SK-N-SH (cell line): ENCODE data around the gene COA4. TPM values are rescaled to one million over a fixed set of nuclear protein-coding genes. Genes with fewer than 3 reads are reported as not detected.

Source experiments
- ELF1 ChIP-seq: IDR thresholded peaks from 2 replicates; pipeline ENCODE4 v1.4.0; 2012
- EP300 ChIP-seq, 2 experiments: IDR thresholded peaks; 2 replicates each; pipeline versions ENCODE4 v1.4.0 to v1.6.1; 2012; ENCODE audit warnings: borderline replicate concordance in 1 of 2, low read depth in 1 of 2, low read length in 1 of 2
- EZH2phosphoT487 ChIP-seq: fragments of 200-600 bp; sonication (generic); IDR thresholded peaks from 2 replicates; pipeline ENCODE4 v1.6.1; 2017; ENCODE audit warnings: low read depth, mixed run types, mild to moderate bottlenecking, antibody characterized with exemption, moderate library complexity, borderline replicate concordance
- FOSL2 ChIP-seq: IDR thresholded peaks from 2 replicates; pipeline ENCODE4 v1.4.0; 2012; ENCODE audit warnings: low read depth, mild to moderate bottlenecking, moderate library complexity, borderline replicate concordance
- FOXM1 ChIP-seq: IDR thresholded peaks from 2 replicates; pipeline ENCODE4 v1.4.0; 2012; ENCODE audit warnings: low read depth, mild to moderate bottlenecking
- GABPA ChIP-seq: IDR thresholded peaks from 2 replicates; pipeline ENCODE4 v1.4.0; 2012; ENCODE audit warnings: low read depth, mild to moderate bottlenecking
- GATA2 ChIP-seq: sonication (generic); formaldehyde crosslinking; IDR thresholded peaks from 2 replicates; pipeline ENCODE4 v1.5.0; 2020; ENCODE audit warnings: mild to moderate bottlenecking, missing genetic modification reagents
- JUND ChIP-seq: IDR thresholded peaks from 2 replicates; pipeline ENCODE4 v1.4.0; 2012
- MEF2A ChIP-seq: IDR thresholded peaks from 2 replicates; pipeline ENCODE4 v1.4.0; 2012; ENCODE audit warnings: low read depth, borderline replicate concordance
- NFIC ChIP-seq: IDR thresholded peaks from 2 replicates; pipeline ENCODE4 v1.4.0; 2012; ENCODE audit warnings: borderline replicate concordance
- NRF1 ChIP-seq: IDR thresholded peaks from 2 replicates; pipeline ENCODE4 v1.6.1; 2012; ENCODE audit warnings: low read depth, mild to moderate bottlenecking, low read length
- PBX3 ChIP-seq: IDR thresholded peaks from 2 replicates; pipeline ENCODE4; 2012
- RFX5 ChIP-seq: IDR thresholded peaks from 2 replicates; pipeline ENCODE4 v1.6.1; 2012; ENCODE audit warnings: mild to moderate bottlenecking, improper control_type of control experiment, low read length
- SMC3 ChIP-seq: IDR thresholded peaks from 2 replicates; pipeline ENCODE4 v1.6.1; 2012; ENCODE audit warnings: low read depth, low read length, improper control_type of control experiment
- TAF1 ChIP-seq: IDR thresholded peaks from 2 replicates; pipeline ENCODE4 v1.6.1; 2012; ENCODE audit warnings: low read depth, mild to moderate bottlenecking, low read length, moderate library complexity, borderline replicate concordance
- TCF12 ChIP-seq: IDR thresholded peaks from 2 replicates; pipeline ENCODE4 v1.4.0; 2012
- TEAD4 ChIP-seq: IDR thresholded peaks from 2 replicates; pipeline ENCODE4 v1.4.0; 2012; ENCODE audit warnings: mild to moderate bottlenecking, borderline replicate concordance; ENCODE audit not compliant: insufficient read depth
- USF2 ChIP-seq: fragments of 150-350 bp; IDR thresholded peaks from 2 replicates; pipeline ENCODE4 v1.6.1; 2017; ENCODE audit warnings: antibody characterized with exemption, low read length, low read depth, borderline replicate concordance
- YY1 ChIP-seq: IDR thresholded peaks from 2 replicates; pipeline ENCODE4 v1.4.0; 2012; ENCODE audit warnings: low read depth, mild to moderate bottlenecking
- polyA plus RNA-seq, 3 experiments: library from polyadenylated mRNA; depleted of rRNA; stranded (reverse); fragments of >200 nt; gene quantifications; 2 replicates each; pipeline ENCODE4 v1.2.3, GENCODE V29; 2012
- TF ChIP-seq, protein P1 (sequence below): IDR thresholded peaks from 2 replicates; pipeline ENCODE4 v1.4.0; 2012; ENCODE audit warnings: low read depth, borderline replicate concordance
- TF ChIP-seq, protein P2 (sequence below): IDR thresholded peaks from 2 replicates; pipeline ENCODE4 v1.4.0; 2012; ENCODE audit warnings: low read depth, borderline replicate concordance
- TF ChIP-seq, protein P3 (sequence below): IDR thresholded peaks from 2 replicates; pipeline ENCODE4 v1.4.0; 2012; ENCODE audit warnings: low read depth
- TF ChIP-seq, protein P4 (sequence below): fragments of 150-350 bp; IDR thresholded peaks from 2 replicates; pipeline ENCODE4 v1.6.1; 2016; ENCODE audit warnings: mild to moderate bottlenecking, low read depth, low read length

The COA4 gene
- polyA plus RNA-seq, 1 of the 3 experiments (the other 2 are of a cell fraction), result 171 TPM

DNA sequence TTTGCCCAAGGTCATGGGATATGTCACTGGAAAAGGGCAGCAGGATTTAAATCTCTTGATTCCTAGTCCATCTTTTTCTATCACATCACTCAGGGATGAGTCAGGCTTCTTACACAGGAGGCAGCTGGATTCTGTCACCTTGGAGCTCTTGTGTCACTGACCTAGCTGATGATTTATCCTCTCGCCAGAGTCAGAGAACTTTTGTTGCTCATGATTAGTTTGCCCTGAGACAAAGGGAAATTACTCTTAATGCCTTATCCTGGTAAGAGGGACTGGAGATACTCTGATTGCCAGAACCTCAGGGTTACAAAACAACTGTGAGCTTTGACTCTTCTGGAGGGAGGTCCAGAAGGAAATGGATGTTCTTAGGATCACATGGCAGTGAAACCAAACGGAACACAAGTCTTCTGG lies 10.1 kb downstream of the COA4 start (continued):
- TF ChIP-seq, protein P1, sequence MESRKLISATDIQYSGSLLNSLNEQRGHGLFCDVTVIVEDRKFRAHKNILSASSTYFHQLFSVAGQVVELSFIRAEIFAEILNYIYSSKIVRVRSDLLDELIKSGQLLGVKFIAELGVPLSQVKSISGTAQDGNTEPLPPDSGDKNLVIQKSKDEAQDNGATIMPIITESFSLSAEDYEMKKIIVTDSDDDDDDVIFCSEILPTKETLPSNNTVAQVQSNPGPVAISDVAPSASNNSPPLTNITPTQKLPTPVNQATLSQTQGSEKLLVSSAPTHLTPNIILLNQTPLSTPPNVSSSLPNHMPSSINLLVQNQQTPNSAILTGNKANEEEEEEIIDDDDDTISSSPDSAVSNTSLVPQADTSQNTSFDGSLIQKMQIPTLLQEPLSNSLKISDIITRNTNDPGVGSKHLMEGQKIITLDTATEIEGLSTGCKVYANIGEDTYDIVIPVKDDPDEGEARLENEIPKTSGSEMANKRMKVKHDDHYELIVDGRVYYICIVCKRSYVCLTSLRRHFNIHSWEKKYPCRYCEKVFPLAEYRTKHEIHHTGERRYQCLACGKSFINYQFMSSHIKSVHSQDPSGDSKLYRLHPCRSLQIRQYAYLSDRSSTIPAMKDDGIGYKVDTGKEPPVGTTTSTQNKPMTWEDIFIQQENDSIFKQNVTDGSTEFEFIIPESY, result no peak
- TF ChIP-seq FOSL2, result peak; percentile 93
- TF ChIP-seq FOXM1, result no peak
- peak; percentile 59; the same call in 1 of the 2 replicates for TF ChIP-seq NFIC
- TF ChIP-seq TCF12, result peak; percentile 97
- no peak for TF ChIP-seq GATA2
- no peak for TF ChIP-seq ELF1
- TF ChIP-seq YY1, result peak; percentile 51; the same call in 1 of the 2 replicates
- TF ChIP-seq MEF2A, result no peak
- TF ChIP-seq, protein P2, sequence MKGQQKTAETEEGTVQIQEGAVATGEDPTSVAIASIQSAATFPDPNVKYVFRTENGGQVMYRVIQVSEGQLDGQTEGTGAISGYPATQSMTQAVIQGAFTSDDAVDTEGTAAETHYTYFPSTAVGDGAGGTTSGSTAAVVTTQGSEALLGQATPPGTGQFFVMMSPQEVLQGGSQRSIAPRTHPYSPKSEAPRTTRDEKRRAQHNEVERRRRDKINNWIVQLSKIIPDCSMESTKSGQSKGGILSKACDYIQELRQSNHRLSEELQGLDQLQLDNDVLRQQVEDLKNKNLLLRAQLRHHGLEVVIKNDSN, result no peak
- TF ChIP-seq, protein P3, sequence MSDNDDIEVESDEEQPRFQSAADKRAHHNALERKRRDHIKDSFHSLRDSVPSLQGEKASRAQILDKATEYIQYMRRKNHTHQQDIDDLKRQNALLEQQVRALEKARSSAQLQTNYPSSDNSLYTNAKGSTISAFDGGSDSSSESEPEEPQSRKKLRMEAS, result peak; percentile 21; the same call in 1 of the 2 replicates
- peak; percentile 47; the same call in 1 of the 2 replicates for TF ChIP-seq TEAD4
- TF ChIP-seq TAF1, result no peak
- no peak for TF ChIP-seq NRF1
- no peak for TF ChIP-seq EZH2phosphoT487
- no peak for TF ChIP-seq USF2
- TF ChIP-seq EP300 (IDR thresholded peaks at IDR 0.05; ENCODE audit: borderline replicate concordance in 1 of 2, low read depth in 1 of 2, low read length in 1 of 2), result peak; percentile 66 to 84; a peak in 3 of 4 replicates
- no peak for TF ChIP-seq GABPA
- peak; percentile 33; the same call in 1 of the 2 replicates for TF ChIP-seq RFX5
- peak; percentile 97 for TF ChIP-seq PBX3
- TF ChIP-seq JUND, result peak; percentile 92
- TF ChIP-seq, protein P4, sequence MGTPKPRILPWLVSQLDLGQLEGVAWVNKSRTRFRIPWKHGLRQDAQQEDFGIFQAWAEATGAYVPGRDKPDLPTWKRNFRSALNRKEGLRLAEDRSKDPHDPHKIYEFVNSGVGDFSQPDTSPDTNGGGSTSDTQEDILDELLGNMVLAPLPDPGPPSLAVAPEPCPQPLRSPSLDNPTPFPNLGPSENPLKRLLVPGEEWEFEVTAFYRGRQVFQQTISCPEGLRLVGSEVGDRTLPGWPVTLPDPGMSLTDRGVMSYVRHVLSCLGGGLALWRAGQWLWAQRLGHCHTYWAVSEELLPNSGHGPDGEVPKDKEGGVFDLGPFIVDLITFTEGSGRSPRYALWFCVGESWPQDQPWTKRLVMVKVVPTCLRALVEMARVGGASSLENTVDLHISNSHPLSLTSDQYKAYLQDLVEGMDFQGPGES, result no peak
- no peak for TF ChIP-seq SMC3
- TF ChIP-seq, all 33 proteins: peak for 14
